ENCODE measurements around the gene EGFL7.

EGFL7 gene

GRCh38 chr9:136657974-136658848, 4.5 kb upstream of the EGFL7 start:
- no peaks in the 10 kb centered on the region for H3K27me3 ChIP-seq (ENCODE audit: control insufficient read depth, insufficient read depth, low read length)
- no peaks in the 10 kb centered on the region for H3K9me3 ChIP-seq (ENCODE audit: control insufficient read depth, low read length)
- no peak overlapping the region for H3K4me3 ChIP-seq (ENCODE audit: low read depth, low read length)
- no peaks in the 10 kb centered on the region for H3K36me3 ChIP-seq (ENCODE audit: control insufficient read depth, insufficient read depth, low read length)
- no peak overlapping the region for H2AFZ ChIP-seq
- H3K9ac ChIP-seq: no peak overlapping the region
- H3K79me2 ChIP-seq: no peaks in the 10 kb centered on the region
- peak overlapping the region; percentile 64 for H3K27ac ChIP-seq
- no peaks in the 10 kb centered on the region for H3K4me1 ChIP-seq
- peak overlapping the region; percentile 35 for H3K4me2 ChIP-seq (ENCODE audit: low read length)
- TF ChIP-seq CTCF (IDR thresholded peaks at IDR 0.05): no peak

- H3K79me2 ChIP-seq: no peaks in the 10 kb centered on the region
- H3K36me3 ChIP-seq (ENCODE audit: control insufficient read depth, insufficient read depth, low read length): no peaks in the 10 kb centered on the region
- H2AFZ ChIP-seq: no peak overlapping the region
- no peaks in the 10 kb centered on the region for H3K4me1 ChIP-seq
- H3K4me3 ChIP-seq (ENCODE audit: low read depth, low read length): peak overlapping the region; percentile 5
- no peak overlapping the region for H3K4me2 ChIP-seq (ENCODE audit: low read length)
- no peak for TF ChIP-seq CTCF (IDR thresholded peaks at IDR 0.05)
- H3K9ac ChIP-seq: no peak overlapping the region
- H3K9me3 ChIP-seq (ENCODE audit: control insufficient read depth, low read length): no peaks in the 10 kb centered on the region
- H3K27ac ChIP-seq: peak overlapping the region; percentile 39
- H3K27me3 ChIP-seq (ENCODE audit: control insufficient read depth, insufficient read depth, low read length): no peaks in the 10 kb centered on the region
Observed at GRCh38 chr9:136658849-136659535, 3.7 kb upstream of the EGFL7 start.

GRCh38 chr9:136659861-136660784, 2.6 kb upstream of the EGFL7 start:
- no peaks in the 10 kb centered on the region for H3K9me3 ChIP-seq (ENCODE audit: control insufficient read depth, low read length)
- H3K4me1 ChIP-seq: no peaks in the 10 kb centered on the region
- H3K27me3 ChIP-seq (ENCODE audit: control insufficient read depth, insufficient read depth, low read length): no peaks in the 10 kb centered on the region
- no peak overlapping the region for H2AFZ ChIP-seq
- no peak for TF ChIP-seq CTCF (IDR thresholded peaks at IDR 0.05)
- no peak overlapping the region for H3K4me2 ChIP-seq (ENCODE audit: low read length)
- peak overlapping the region; percentile 39 for H3K27ac ChIP-seq
- no peak overlapping the region for H3K9ac ChIP-seq
- H3K79me2 ChIP-seq: no peaks in the 10 kb centered on the region
- no peak overlapping the region for H3K4me3 ChIP-seq (ENCODE audit: low read depth, low read length)
- no peaks in the 10 kb centered on the region for H3K36me3 ChIP-seq (ENCODE audit: control insufficient read depth, insufficient read depth, low read length)

GRCh38 chr9:136660971-136661550, 1.7 kb upstream of the EGFL7 start:
- Histone ChIP-seq H3K79me2 (no peaks in the 10 kb centered on the region), H3K27ac (no peak overlapping the region), H3K36me3 (ENCODE audit: control insufficient read depth, insufficient read depth, low read length) (no peaks in the 10 kb centered on the region), H3K4me1 (no peaks in the 10 kb centered on the region), H3K9ac (no peak overlapping the region), H3K9me3 (ENCODE audit: control insufficient read depth, low read length) (no peaks in the 10 kb centered on the region), H3K4me3 (ENCODE audit: low read depth, low read length) (no peak overlapping the region), H3K27me3 (ENCODE audit: control insufficient read depth, insufficient read depth, low read length) (no peaks in the 10 kb centered on the region), H3K4me2 (ENCODE audit: low read length) (no peak overlapping the region), H2AFZ (no peak overlapping the region)
- no peak for TF ChIP-seq CTCF (IDR thresholded peaks at IDR 0.05)
